Suprapubic skin (tissue), 4 donors: Measurements from ENCODE around the gene RBKS.

Source experiments
- EP300 ChIP-seq: sonication (generic); formaldehyde crosslinking; IDR thresholded peaks from one replicate; pipeline ENCODE4 v1.6.1; 2017; ENCODE audit warnings: antibody characterized with exemption
- POLR2A ChIP-seq, 2 donors: fragments of 450-650 bp; IDR thresholded peaks; one replicate each; pipeline ENCODE4 v1.6.1; 2017; ENCODE audit warnings: antibody characterized with exemption in 2 of 2, mild to moderate bottlenecking in 2 of 2, moderate library complexity in 2 of 2
- POLR2AphosphoS5 ChIP-seq, 3 donors: sonication (generic); formaldehyde crosslinking; IDR thresholded peaks; one replicate each; pipeline ENCODE4 v1.6.1; 2017; ENCODE audit warnings: antibody characterized with exemption in 3 of 3
- TF ChIP-seq, protein P1 (sequence below), 2 donors: fragments of 200-600 bp in 1 of 2; fragments of 450-650 bp in 1 of 2; sonication (generic) in 1 of 2; IDR thresholded peaks; one replicate each; pipeline ENCODE4 v1.5.1; 2016 to 2019; ENCODE audit warnings: antibody characterized with exemption in 2 of 2, mild to moderate bottlenecking in 1 of 2, moderate library complexity in 1 of 2

DNA sequence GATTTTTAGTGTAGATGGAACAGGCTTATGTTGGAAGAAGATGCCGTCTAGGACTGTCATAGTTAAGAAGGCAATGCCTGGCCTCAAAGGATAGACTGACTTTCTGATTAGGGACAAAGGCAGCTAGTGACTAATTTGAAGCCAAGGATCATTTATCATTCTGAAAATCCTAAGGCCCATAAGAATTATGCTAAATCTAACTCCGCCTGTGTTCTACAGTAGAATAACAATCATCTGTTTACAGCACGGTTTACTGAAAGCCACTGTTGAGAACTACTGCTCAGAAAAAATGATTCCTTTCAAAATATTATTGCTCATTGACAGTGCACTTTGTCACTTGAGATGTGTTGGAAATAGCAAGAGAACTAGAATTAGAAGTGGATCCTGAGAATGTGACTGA lies 44.8 kb upstream of the RBKS start:
- TF ChIP-seq, protein P1, sequence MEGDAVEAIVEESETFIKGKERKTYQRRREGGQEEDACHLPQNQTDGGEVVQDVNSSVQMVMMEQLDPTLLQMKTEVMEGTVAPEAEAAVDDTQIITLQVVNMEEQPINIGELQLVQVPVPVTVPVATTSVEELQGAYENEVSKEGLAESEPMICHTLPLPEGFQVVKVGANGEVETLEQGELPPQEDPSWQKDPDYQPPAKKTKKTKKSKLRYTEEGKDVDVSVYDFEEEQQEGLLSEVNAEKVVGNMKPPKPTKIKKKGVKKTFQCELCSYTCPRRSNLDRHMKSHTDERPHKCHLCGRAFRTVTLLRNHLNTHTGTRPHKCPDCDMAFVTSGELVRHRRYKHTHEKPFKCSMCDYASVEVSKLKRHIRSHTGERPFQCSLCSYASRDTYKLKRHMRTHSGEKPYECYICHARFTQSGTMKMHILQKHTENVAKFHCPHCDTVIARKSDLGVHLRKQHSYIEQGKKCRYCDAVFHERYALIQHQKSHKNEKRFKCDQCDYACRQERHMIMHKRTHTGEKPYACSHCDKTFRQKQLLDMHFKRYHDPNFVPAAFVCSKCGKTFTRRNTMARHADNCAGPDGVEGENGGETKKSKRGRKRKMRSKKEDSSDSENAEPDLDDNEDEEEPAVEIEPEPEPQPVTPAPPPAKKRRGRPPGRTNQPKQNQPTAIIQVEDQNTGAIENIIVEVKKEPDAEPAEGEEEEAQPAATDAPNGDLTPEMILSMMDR (IDR thresholded peaks at IDR 0.05): no peak
- TF ChIP-seq EP300 (no peak), POLR2AphosphoS5 (IDR thresholded peaks at IDR 0.05) (no peak), POLR2A (IDR thresholded peaks at IDR 0.05) (no peak)
